CD4-positive, alpha-beta memory T cell (primary cell): ENCODE data around the gene UPP2. TPM values are rescaled to one million over a fixed set of nuclear protein-coding genes. Genes with fewer than 3 reads are reported as not detected.

ENCODE experiments used
- CTCF ChIA-PET: fragments of 350-600 bp; sonication (Branson Sonifier 250); formaldehyde crosslinking; loops from one replicate; lab custom pipeline; 2021; ENCODE audit warnings: inconsistent platforms; ENCODE audit not compliant: partially characterized antibody; lab: Charles Lee
- POLR2A ChIA-PET: fragments of 350-600 bp; sonication (Branson Sonifier 250); formaldehyde crosslinking; loops from one replicate; lab custom pipeline; 2021; ENCODE audit not compliant: partially characterized antibody; lab: Charles Lee
- DNase-seq, 5 donors: peaks; one replicate each; pipeline versions ENCODE4 v3.0.0 to v3.0.0-alpha.2; 2020 to 2022; ENCODE audit warnings: mixed read lengths in 1 of 5
- H3K27ac ChIP-seq: one replicate; pipeline ENCODE4 v1.7.0; 2013; ENCODE audit warnings: low read depth, low read length
- H3K27me3 ChIP-seq: 2 replicates; pipeline ENCODE4 v1.7.0; 2013; ENCODE audit warnings: mild to moderate bottlenecking, low read length, moderate library complexity; ENCODE audit not compliant: insufficient read depth
- H3K36me3 ChIP-seq: 2 replicates; pipeline ENCODE4 v1.7.0; 2013; ENCODE audit warnings: mild to moderate bottlenecking, low read length, moderate library complexity; ENCODE audit not compliant: insufficient read depth
- H3K4me1 ChIP-seq: 2 replicates; pipeline ENCODE4 v1.7.0; 2013; ENCODE audit warnings: mild to moderate bottlenecking, low read length, moderate library complexity; ENCODE audit not compliant: insufficient read depth
- H3K4me3 ChIP-seq, 2 donors: one replicate each; pipeline ENCODE4 v1.7.0; 2013; ENCODE audit warnings: low read length in 2 of 2, mild to moderate bottlenecking in 1 of 2
- H3K9me3 ChIP-seq, 2 donors: one replicate each; pipeline ENCODE4 v1.7.0; 2013; ENCODE audit warnings: low read length in 2 of 2, control low read depth in 1 of 2; ENCODE audit not compliant: control insufficient read depth in 1 of 2
- H3K27ac Mint-ChIP-seq, 7 donors: one replicate each; pipeline ENCODE4 v1.8.0; 2020 to 2021; ENCODE audit warnings: mixed read lengths in 7 of 7, mild to moderate bottlenecking in 6 of 7, inconsistent platforms in 3 of 7, moderate library complexity in 3 of 7
- H3K27me3 Mint-ChIP-seq, 2 donors: one replicate each; pipeline ENCODE4 v1.8.0; 2020 to 2021; ENCODE audit warnings: mixed read lengths in 2 of 2
- H3K36me3 Mint-ChIP-seq, 2 donors: one replicate each; pipeline ENCODE4 v1.8.0; 2020 to 2021; ENCODE audit warnings: mixed read lengths in 2 of 2, inconsistent platforms in 1 of 2, mild to moderate bottlenecking in 1 of 2
- H3K4me1 Mint-ChIP-seq, 4 donors: one replicate each; pipeline ENCODE4 v1.8.0; 2020 to 2021; ENCODE audit warnings: mixed read lengths in 4 of 4, mild to moderate bottlenecking in 1 of 4
- H3K4me3 Mint-ChIP-seq, 8 donors: one replicate each; pipeline ENCODE4 v1.8.0; 2020 to 2021; ENCODE audit warnings: mixed read lengths in 8 of 8, mild to moderate bottlenecking in 7 of 8, moderate library complexity in 6 of 8, inconsistent platforms in 3 of 8
- H3K9me3 Mint-ChIP-seq, 8 donors: one replicate each; pipeline ENCODE4 v1.8.0; 2020 to 2021; ENCODE audit warnings: mixed read lengths in 8 of 8, mild to moderate bottlenecking in 5 of 8, inconsistent platforms in 3 of 8, moderate library complexity in 1 of 8
- intact Hi-C: fragments of 100-400 bp; cut with micrococcal nuclease; formaldehyde crosslinking; loops from one replicate; pipeline ENCODE4 v1.15.1; 2023
- polyA plus RNA-seq, 2 donors: library from polyadenylated mRNA; unstranded; fragments of 300-500 nt; fragmentation: Illumina TruSeq; gene quantifications; one replicate each; pipeline ENCODE4 v1.2.3, GENCODE V29; 2021
- total RNA-seq, 2 experiments: library from RNA; stranded (reverse); gene quantifications; one replicate each; pipeline ENCODE4 v1.2.3, GENCODE V29; 2021

Gene UPP2
- total and polyA plus RNA-seq, 4 experiments from 2014 or later: not detected

GRCh38 chr2:158140201-158140600 is 38.5 kb downstream of the UPP2 start:
- Mint-ChIP-seq H3K27me3 (peaks cover 5 to 9% of the 10 kb centered on the region in 2 donors), H3K27ac (no peak overlapping the region), H3K4me3 (no peak overlapping the region), H3K4me1 (no peaks in the 10 kb centered on the region), H3K9me3 (peaks cover 0 to 4% (median 1%) of the 10 kb centered on the region in 8 donors), H3K36me3 (no peaks in the 10 kb centered on the region)
- ChIA-PET CTCF (no interaction called here), POLR2A (no interaction called here)
- intact Hi-C loops: no loop called here
- H3K4me3 ChIP-seq: no peak overlapping the region
- DNase-seq: no peak
- H3K27ac ChIP-seq: no peak overlapping the region
- no peaks in the 10 kb centered on the region for H3K36me3 ChIP-seq
- no peaks in the 10 kb centered on the region for H3K4me1 ChIP-seq
- no peaks in the 10 kb centered on the region for H3K27me3 ChIP-seq
- H3K9me3 ChIP-seq: no peaks in the 10 kb centered on the region

GRCh38 chr2:158142165-158142564 is 40.5 kb downstream of the UPP2 start:
- no peaks in the 10 kb centered on the region for H3K4me1 ChIP-seq
- no peaks in the 10 kb centered on the region for H3K27me3 ChIP-seq
- no peaks in the 10 kb centered on the region for H3K36me3 ChIP-seq
- Mint-ChIP-seq H3K4me3 (no peak overlapping the region), H3K4me1 (no peaks in the 10 kb centered on the region), H3K9me3 (peaks cover 0 to 16% (median 9%) of the 10 kb centered on the region in 8 donors), H3K36me3 (no peaks in the 10 kb centered on the region), H3K27me3 (peaks cover 10 to 11% of the 10 kb centered on the region in 2 donors), H3K27ac (no peak overlapping the region)
- ChIA-PET CTCF (no interaction called here), POLR2A (no interaction called here)
- intact Hi-C loops: no loop called here
- no peaks in the 10 kb centered on the region for H3K9me3 ChIP-seq
- no peak for DNase-seq
- no peak overlapping the region for H3K27ac ChIP-seq
- H3K4me3 ChIP-seq: no peak overlapping the region

GRCh38 chr2:158142568-158143332 is 41.1 kb downstream of the UPP2 start:
- ChIA-PET CTCF (no interaction called here), POLR2A (no interaction called here)
- Histone ChIP-seq H3K4me1 (no peaks in the 10 kb centered on the region), H3K27me3 (no peaks in the 10 kb centered on the region), H3K36me3 (no peaks in the 10 kb centered on the region), H3K9me3 (no peaks in the 10 kb centered on the region), H3K27ac (no peak overlapping the region), H3K4me3 (no peak overlapping the region)
- Mint-ChIP-seq H3K27ac (peak overlapping the region in 1 of 7 donors; percentile 15), H3K4me3 (no peak overlapping the region), H3K36me3 (no peaks in the 10 kb centered on the region), H3K4me1 (no peaks in the 10 kb centered on the region), H3K27me3 (peaks cover 12 to 15% of the 10 kb centered on the region in 2 donors), H3K9me3 (peaks cover 0 to 16% (median 9%) of the 10 kb centered on the region in 8 donors)
- intact Hi-C loops: no loop called here
- no peak for DNase-seq

GRCh38 chr2:158143703-158144360 is 42.2 kb downstream of the UPP2 start:
- no peaks in the 10 kb centered on the region for H3K27me3 ChIP-seq
- no peak overlapping the region for H3K27ac ChIP-seq
- ChIA-PET CTCF (no interaction called here), POLR2A (no interaction called here)
- Mint-ChIP-seq H3K27ac (no peak overlapping the region), H3K36me3 (no peaks in the 10 kb centered on the region), H3K9me3 (peaks cover 0 to 16% (median 9%) of the 10 kb centered on the region in 8 donors), H3K4me1 (no peaks in the 10 kb centered on the region), H3K27me3 (peaks cover 12 to 15% of the 10 kb centered on the region in 2 donors), H3K4me3 (no peak overlapping the region)
- H3K9me3 ChIP-seq: no peaks in the 10 kb centered on the region
- H3K36me3 ChIP-seq: no peaks in the 10 kb centered on the region
- H3K4me1 ChIP-seq: no peaks in the 10 kb centered on the region
- H3K4me3 ChIP-seq: no peak overlapping the region
- no peak for DNase-seq
- intact Hi-C loops: no loop called here

GRCh38 chr2:158144914-158145625 is 43.4 kb downstream of the UPP2 start:
- H3K36me3 ChIP-seq: no peaks in the 10 kb centered on the region
- Mint-ChIP-seq H3K36me3 (no peaks in the 10 kb centered on the region), H3K4me1 (no peaks in the 10 kb centered on the region), H3K9me3 (peaks cover 0 to 16% (median 9%) of the 10 kb centered on the region in 8 donors), H3K4me3 (no peak overlapping the region), H3K27ac (no peak overlapping the region), H3K27me3 (peaks cover 13 to 15% of the 10 kb centered on the region in 2 donors)
- intact Hi-C loops: no loop called here
- H3K4me1 ChIP-seq: no peaks in the 10 kb centered on the region
- no peak for DNase-seq
- H3K27me3 ChIP-seq: no peaks in the 10 kb centered on the region
- POLR2A ChIA-PET: no interaction called here
- CTCF ChIA-PET: no interaction called here
- no peak overlapping the region for H3K27ac ChIP-seq
- H3K9me3 ChIP-seq: no peaks in the 10 kb centered on the region
- no peak overlapping the region for H3K4me3 ChIP-seq

- ChIA-PET POLR2A (no interaction called here), CTCF (no interaction called here)
- Mint-ChIP-seq H3K9me3 (peaks cover 0 to 5% (median 0%) of the 10 kb centered on the region in 8 donors), H3K36me3 (no peaks in the 10 kb centered on the region), H3K27ac (no peak overlapping the region), H3K4me3 (no peak overlapping the region), H3K4me1 (no peaks in the 10 kb centered on the region), H3K27me3 (peaks cover 0 to 3% of the 10 kb centered on the region in 2 donors)
- no peaks in the 10 kb centered on the region for H3K4me1 ChIP-seq
- no peaks in the 10 kb centered on the region for H3K36me3 ChIP-seq
- no peak overlapping the region for H3K27ac ChIP-seq
- no peak for DNase-seq
- intact Hi-C loops: no loop called here
- no peak overlapping the region for H3K4me3 ChIP-seq
- no peaks in the 10 kb centered on the region for H3K9me3 ChIP-seq
- no peaks in the 10 kb centered on the region for H3K27me3 ChIP-seq
These were observed 51.8 kb downstream of the UPP2 start for GRCh38 chr2:158153270-158154015.

- Histone ChIP-seq H3K27me3 (no peaks in the 10 kb centered on the region), H3K4me1 (no peaks in the 10 kb centered on the region), H3K36me3 (no peaks in the 10 kb centered on the region), H3K27ac (no peak overlapping the region), H3K9me3 (no peaks in the 10 kb centered on the region), H3K4me3 (no peak overlapping the region)
- Mint-ChIP-seq H3K27me3 (peaks cover 2 to 5% of the 10 kb centered on the region in 2 donors), H3K4me3 (no peak overlapping the region), H3K9me3 (peaks cover 0 to 5% (median 0%) of the 10 kb centered on the region in 8 donors), H3K36me3 (no peaks in the 10 kb centered on the region), H3K4me1 (no peaks in the 10 kb centered on the region), H3K27ac (no peak overlapping the region)
- no peak for DNase-seq
- POLR2A ChIA-PET: no interaction called here
- CTCF ChIA-PET: no interaction called here
- intact Hi-C loops: no loop called here
These were observed 52.9 kb downstream of the UPP2 start for GRCh38 chr2:158154596-158154995.
